Measurements from ENCODE around the gene ZSCAN25.
"Not testable (repeated sequence)": the region's sequence is repeated elsewhere in the genome, so short reads cannot be mapped to it uniquely, and the experiment has no call there.

GRCh38 chr7:99653269-99653668 lies 36.5 kb downstream of the ZSCAN25 start:
- not testable (repeated sequence) for TF ChIP-seq CTCF, POLR2A (IDR thresholded peaks at IDR 0.05)

Measured in right lobe of liver (tissue), 4 donors.